IPS DF 6.9 (cell line): ENCODE measurements around the gene CRTC3.
"Not testable (repeated sequence)": the region's sequence is repeated elsewhere in the genome, so short reads cannot be mapped to it uniquely, and the experiment has no call there.

ENCODE experiments used
- DNase-seq: peaks from one replicate; pipeline ENCODE4 v3.0.0-alpha.2; 2013; ENCODE audit warnings: low read depth, low spot score
- H3K27ac ChIP-seq: one replicate; pipeline ENCODE4 v1.5.1; 2013; ENCODE audit warnings: low read length, control low read depth
- H3K27me3 ChIP-seq: 2 replicates; pipeline ENCODE4 v1.6.1; 2013; ENCODE audit warnings: mild to moderate bottlenecking, low read length; ENCODE audit not compliant: control insufficient read depth, insufficient read depth
- H3K36me3 ChIP-seq: 2 replicates; pipeline ENCODE4 v1.6.1; 2013; ENCODE audit warnings: low read length; ENCODE audit not compliant: control insufficient read depth, insufficient read depth
- H3K4me1 ChIP-seq: 2 replicates; pipeline ENCODE4 v1.6.1; 2013; ENCODE audit warnings: low read length; ENCODE audit not compliant: control insufficient read depth, insufficient read depth
- H3K4me3 ChIP-seq: 2 replicates; pipeline ENCODE4 v1.5.1; 2013; ENCODE audit warnings: mild to moderate bottlenecking, low read length
- H3K9me3 ChIP-seq: 2 replicates; pipeline ENCODE4 v1.6.1; 2013; ENCODE audit warnings: low read length, inconsistent platforms; ENCODE audit not compliant: control insufficient read depth, insufficient read depth
- WGBS: extraction: QIAGEN DNeasy Blood & Tissue Kit; methylation state at CpG from one replicate; pipeline ENCODE4 v1.1.7; 2013; ENCODE audit warnings: mixed read lengths, missing lambda C conversion rate; ENCODE audit not compliant: insufficient read length, insufficient coverage; 5-methylcytosine and 5-hydroxymethylcytosine counted together

Gene CRTC3

GRCh38 chr15:90683371-90683770 lies 153.6 kb downstream of the CRTC3 start:
- Histone ChIP-seq H3K27me3 (no peaks in the 10 kb centered on the region), H3K27ac (no peak overlapping the region), H3K4me1 (no peaks in the 10 kb centered on the region), H3K9me3 (no peaks in the 10 kb centered on the region), H3K36me3 (no peaks in the 10 kb centered on the region), H3K4me3 (no peak overlapping the region)
- no CpG with 5 or more reads among the region's 10 CpGs for WGBS
- no peak for DNase-seq

GRCh38 chr15:90683876-90684275 lies 154.2 kb downstream of the CRTC3 start:
- no peaks in the 10 kb centered on the region for H3K27me3 ChIP-seq
- whole genome bisulfite sequencing: no CpG with 5 or more reads among the region's 4 CpGs

GRCh38 chr15:90684281-90684680 lies 154.6 kb downstream of the CRTC3 start:
- Histone ChIP-seq H3K4me1 (no peaks in the 10 kb centered on the region), H3K9me3 (no peaks in the 10 kb centered on the region), H3K36me3 (no peaks in the 10 kb centered on the region), H3K27me3 (no peaks in the 10 kb centered on the region), H3K27ac (no peak overlapping the region), H3K4me3 (no peak overlapping the region)
- no CpG with 5 or more reads among the region's 5 CpGs for WGBS
- no peak for DNase-seq

More at GRCh38 chr15:90683876-90684275, 154.2 kb downstream of the CRTC3 start:
- no peaks in the 10 kb centered on the region for H3K36me3 ChIP-seq
- no peak overlapping the region for H3K4me3 ChIP-seq
- no peaks in the 10 kb centered on the region for H3K4me1 ChIP-seq
- H3K27ac ChIP-seq: no peak overlapping the region
- DNase-seq: no peak
- H3K9me3 ChIP-seq: no peaks in the 10 kb centered on the region

GRCh38 chr15:90685591-90686434 lies 156.1 kb downstream of the CRTC3 start:
- WGBS: no CpG with 5 or more reads among the region's 11 CpGs
- H3K4me3 ChIP-seq: no peak overlapping the region

GRCh38 chr15:90686435-90687218 lies 156.9 kb downstream of the CRTC3 start:
- Histone ChIP-seq H3K27ac (no peak overlapping the region), H3K36me3 (no peaks in the 10 kb centered on the region), H3K27me3 (no peaks in the 10 kb centered on the region), H3K4me1 (no peaks in the 10 kb centered on the region), H3K9me3 (no peaks in the 10 kb centered on the region), H3K4me3 (no peak overlapping the region)
- no CpG with 5 or more reads among the region's 3 CpGs for WGBS
- no peak for DNase-seq

More at GRCh38 chr15:90685591-90686434, 156.1 kb downstream of the CRTC3 start:
- no peak for DNase-seq
- Histone ChIP-seq H3K27ac (no peak overlapping the region), H3K27me3 (no peaks in the 10 kb centered on the region), H3K9me3 (no peaks in the 10 kb centered on the region), H3K36me3 (no peaks in the 10 kb centered on the region), H3K4me1 (no peaks in the 10 kb centered on the region)

- WGBS: no CpG with 5 or more reads among the region's 6 CpGs
- not testable (repeated sequence) for H3K36me3 ChIP-seq, H3K4me3 ChIP-seq
Measured at GRCh38 chr15:90689326-90689961, 159.7 kb downstream of the CRTC3 start.

GRCh38 chr15:90690585-90690984 lies 160.9 kb downstream of the CRTC3 start:
- DNase-seq: no peak
- Histone ChIP-seq H3K4me3 (no peak overlapping the region), H3K27me3 (no peaks in the 10 kb centered on the region), H3K9me3 (no peaks in the 10 kb centered on the region), H3K36me3 (no peaks in the 10 kb centered on the region), H3K27ac (no peak overlapping the region), H3K4me1 (no peaks in the 10 kb centered on the region)
- no CpG with 5 or more reads among the region's 2 CpGs for WGBS

More at GRCh38 chr15:90689326-90689961, 159.7 kb downstream of the CRTC3 start:
- not testable (repeated sequence) for H3K4me1 ChIP-seq, H3K9me3 ChIP-seq, H3K27me3 ChIP-seq, H3K27ac ChIP-seq, DNase-seq

- DNase-seq: no peak
- WGBS: no CpG with 5 or more reads among the region's 4 CpGs
- Histone ChIP-seq H3K4me1 (no peaks in the 10 kb centered on the region), H3K9me3 (no peaks in the 10 kb centered on the region), H3K27me3 (no peaks in the 10 kb centered on the region), H3K4me3 (no peak overlapping the region), H3K27ac (no peak overlapping the region), H3K36me3 (no peaks in the 10 kb centered on the region)
Measured at GRCh38 chr15:90691369-90691768, 161.6 kb downstream of the CRTC3 start.

- Histone ChIP-seq H3K4me1 (no peaks in the 10 kb centered on the region), H3K4me3 (no peak overlapping the region), H3K27me3 (no peaks in the 10 kb centered on the region), H3K36me3 (no peaks in the 10 kb centered on the region), H3K9me3 (no peaks in the 10 kb centered on the region), H3K27ac (no peak overlapping the region)
- no CpG with 5 or more reads among the region's 4 CpGs for WGBS
- no peak for DNase-seq
Measured at GRCh38 chr15:90691982-90692773, 162.5 kb downstream of the CRTC3 start.
